Heart left ventricle (tissue), 16 donors: Measurements from ENCODE around the gene EVX2. TPM values are rescaled to one million over a fixed set of nuclear protein-coding genes. Genes with fewer than 3 reads are reported as not detected.

Source experiments
- ATAC-seq, 4 donors: fragments of 200-7000 bp; cut with Tn5 transposase; one replicate each; pipeline ENCODE4 v1.9.1; 2020 to 2022; ENCODE audit warnings: moderate library complexity in 4 of 4, mild to moderate bottlenecking in 3 of 4, moderate number of reproducible peaks in 1 of 4
- DNase-seq, 5 donors: peaks; one replicate each; pipeline ENCODE4 v3.0.0-alpha.2; 2020
- H3K27ac ChIP-seq, 12 donors: fragments of 200-600 bp; sonication (generic) in 4 of 12; one replicate each; pipeline versions ENCODE4 v1.5.0 to v1.8.0; 2016 to 2022; ENCODE audit warnings: mild to moderate bottlenecking in 2 of 12
- H3K27me3 ChIP-seq, 9 donors: fragments of 200-600 bp; sonication (generic) in 2 of 9; one replicate each; pipeline versions ENCODE4 v1.5.1 to v1.8.0; 2016 to 2022; ENCODE audit warnings: mild to moderate bottlenecking in 3 of 9
- H3K36me3 ChIP-seq, 9 donors: fragments of 200-600 bp; sonication (generic) in 2 of 9; one replicate each; pipeline versions ENCODE4 v1.5.0 to v1.8.0; 2018 to 2022; ENCODE audit warnings: mild to moderate bottlenecking in 2 of 9
- H3K4me1 ChIP-seq, 12 donors: fragments of 200-600 bp; sonication (generic) in 4 of 12; one replicate each; pipeline versions ENCODE4 v1.5.0 to v1.8.0; 2016 to 2022; ENCODE audit warnings: mild to moderate bottlenecking in 3 of 12
- H3K4me3 ChIP-seq, 12 donors: fragments of 200-600 bp; sonication (generic) in 4 of 12; one replicate each; pipeline versions ENCODE4 v1.5.0 to v1.8.0; 2017 to 2022; ENCODE audit warnings: mild to moderate bottlenecking in 9 of 12, moderate library complexity in 4 of 12
- H3K9me3 ChIP-seq, 12 donors: fragments of 200-600 bp; sonication (generic) in 4 of 12; one replicate each; pipeline versions ENCODE4 v1.5.0 to v1.8.0; 2016 to 2022; ENCODE audit warnings: mild to moderate bottlenecking in 1 of 12
- CTCF ChIP-seq, 12 donors: fragments of 200-600 bp; sonication (generic) in 4 of 12; IDR thresholded peaks; one replicate each; pipeline versions ENCODE4 v1.5.0 to v1.8.0; 2018 to 2022; ENCODE audit warnings: antibody characterized with exemption in 12 of 12, mild to moderate bottlenecking in 5 of 12
- POLR2A ChIP-seq, 2 donors: fragments of 450-650 bp; IDR thresholded peaks; one replicate each; pipeline ENCODE4 v1.6.1; 2017; ENCODE audit warnings: antibody characterized with exemption in 2 of 2, mild to moderate bottlenecking in 2 of 2, moderate library complexity in 2 of 2
- WGBS, 4 donors: extraction: QIAGEN DNeasy Blood & Tissue Kit in 2 of 4; methylation state at CpG; one replicate each; pipeline versions ENCODE4 v1.1.5 to v1.1.7; 2013 to 2018; 5-methylcytosine and 5-hydroxymethylcytosine counted together
- intact Hi-C, 10 donors: fragments of 100-400 bp; cut with DNase I; formaldehyde crosslinking; loops; one replicate each; pipeline versions ENCODE4 v1.11.1 to v1.14.2; 2022
- polyA plus RNA-seq, 2 donors: library from polyadenylated mRNA; stranded (reverse); fragments of 200-250 nt; gene quantifications; one replicate each; pipeline ENCODE4 v1.2.3, GENCODE V29; 2013
- total RNA-seq, 9 donors: library from RNA; depleted of rRNA in 2 of 9; stranded (reverse); fragments of >200 nt in 2 of 9; fragmentation: NEBNext Ultra II Directional in 3 of 9; extraction: Animal tissue kit (Norgen Biotek cat#: 25700) in 3 of 9; gene quantifications; one replicate each; pipeline versions ENCODE4 v1.1.0 to v1.2.4, GENCODE V29; 2016 to 2023
- donor health status: ischemic (EF 13 %, LVEDD 7.1; RV severe dilation, severe dysfunction).
- donor health status: healthy with polysubstance abuse.
- donor health status: DM: no; HTN: yes; CAD: no.
- donor health status: DM: no; HTN: no; CAD: no.
- donor health status: ischemic (EF 25% LVEDD 6.9; RV normal size, moderate dysfunction).
- donor health status: ischemic (EF 25% LVEDD 5.7; RV mildly dilated, moderate dysfunction).
- donor health status: healthy.
- donor health status: DM: yes; HTN: yes; CAD: no.
- donor health status: ischemic (EF 35%, LVEDD 5.7; RV mildly dilated, moderate dysfunction).
- donor health status: nonischemic (EF 11% LVEDD 7.7; RV severe dilation, severe dysfunction).
- donor health status: DM: yes; HTN: yes; CAD: no.
- donor health status: PGD.
- donor health status: ischemic (EF 29% LVEDD 5.4; RV normal size, mild dysfunction).
- donor health status: nonischemic (EF 23%, LVEDD 6.1; RV moderate dilation, normal function).

EVX2 gene
- total and polyA plus RNA-seq, 11 donors, result 0.06 TPM; not detected in 10

- DNase-seq (peak in 1 of 5 donors; percentile 5), ATAC-seq (no peak)
- no peaks in the 10 kb centered on the region for H3K36me3 ChIP-seq
- peaks cover 89 to 100% (median 98%) of the 10 kb centered on the region in 9 donors for H3K27me3 ChIP-seq
- H3K4me1 ChIP-seq, result peaks cover 0 to 48% (median 12%) of the 10 kb centered on the region in 12 donors
- no peaks in the 10 kb centered on the region for H3K9me3 ChIP-seq
- no peak overlapping the region for H3K4me3 ChIP-seq
- peak overlapping the region in 1 of 12 donors; percentile 86 for H3K27ac ChIP-seq
- TF ChIP-seq CTCF (IDR thresholded peaks at IDR 0.05) (no peak), POLR2A (IDR thresholded peaks at IDR 0.05) (no peak)
- intact Hi-C loops, result loop anchor here (2.0 to 10.0 kb wide), 8 partner anchors 399 to 835 kb away; no protein-coding TSS in a partner anchor
Measured at GRCh38 chr2:176089843-176090395, 6.2 kb upstream of the EVX2 start.

- H3K4me1 ChIP-seq, result peaks cover 0 to 49% (median 12%) of the 10 kb centered on the region in 12 donors
- intact Hi-C loops, result loop anchor here (2.0 to 10.0 kb wide), 7 partner anchors 398 to 722 kb away; no protein-coding TSS in a partner anchor
Measured at GRCh38 chr2:176088937-176089842, 5.4 kb upstream of the EVX2 start.

GRCh38 chr2:176088048-176088936, 4.5 kb upstream of the EVX2 start:
- intact Hi-C loops, result loop anchor here (2.0 to 10.0 kb wide), 7 partner anchors 397 to 721 kb away; no protein-coding TSS in a partner anchor
- 2 to 4% (median 3%) methylated on average over 32 to 49 of the region's 49 CpGs for WGBS, 4 donors

More at GRCh38 chr2:176088937-176089842, 5.4 kb upstream of the EVX2 start:
- ATAC-seq (no peak), DNase-seq (no peak)
- 6 to 14% (median 8%) methylated on average over 6 of the region's 6 CpGs for WGBS, 4 donors
- no peaks in the 10 kb centered on the region for H3K36me3 ChIP-seq
- TF ChIP-seq POLR2A (IDR thresholded peaks at IDR 0.05), result no peak
- no peak for TF ChIP-seq CTCF (IDR thresholded peaks at IDR 0.05)
- H3K27me3 ChIP-seq, result peaks cover 87 to 100% (median 98%) of the 10 kb centered on the region in 9 donors
- no peak overlapping the region for H3K4me3 ChIP-seq
- peak overlapping the region in 1 of 12 donors; percentile 86 for H3K27ac ChIP-seq
- no peaks in the 10 kb centered on the region for H3K9me3 ChIP-seq

More at GRCh38 chr2:176088048-176088936, 4.5 kb upstream of the EVX2 start:
- peak in 3 of 5 donors; percentile 43 to 77 (median 52) for DNase-seq
- Histone ChIP-seq H3K4me3 (peak overlapping the region in 11 of 12 donors; percentile 7 to 43 (median 25)), H3K36me3 (no peaks in the 10 kb centered on the region), H3K27ac (peak overlapping the region in 1 of 12 donors; percentile 86), H3K27me3 (peaks cover 88 to 100% (median 98%) of the 10 kb centered on the region in 9 donors), H3K9me3 (no peaks in the 10 kb centered on the region), H3K4me1 (peaks cover 0 to 51% (median 12%) of the 10 kb centered on the region in 12 donors)
- peak; percentile 41 to 87 (median 84) for ATAC-seq
- TF ChIP-seq CTCF (IDR thresholded peaks at IDR 0.05) (peak; percentile 54 to 80 (median 75)), POLR2A (IDR thresholded peaks at IDR 0.05) (no peak)
